ENCODE measurements around the gene DOCK10. TPM values are rescaled to one million over a fixed set of nuclear protein-coding genes. Genes with fewer than 3 reads are reported as not detected.

DOCK10 gene
- total RNA-seq, 1 donor from 2014 or later = 14.3 TPM

DNA sequence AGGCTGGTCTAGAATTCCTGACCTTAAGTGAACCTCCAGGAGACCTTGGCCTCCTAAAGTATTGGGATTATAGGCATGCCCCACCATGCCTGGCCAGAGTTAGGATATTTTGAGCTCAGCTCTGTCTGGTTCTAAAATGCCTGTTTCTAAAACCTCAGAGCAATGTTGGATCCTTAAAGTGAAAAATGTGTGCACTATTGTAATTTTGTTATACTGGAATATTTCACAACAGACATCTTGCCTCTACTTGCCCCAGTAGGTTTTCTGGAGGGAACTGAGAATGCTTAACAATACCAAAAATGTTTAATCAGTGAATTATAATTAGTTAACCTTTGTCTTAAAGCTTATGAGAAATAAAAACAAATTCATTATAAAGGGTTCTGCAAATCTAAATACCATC, 181.5 kb downstream of the DOCK10 start:
- Mint-ChIP-seq H3K36me3 (ENCODE audit: low read depth) (peaks cover 2% of the 10 kb centered on the region), H3K4me3 (ENCODE audit: unreplicated experiment) (no peak overlapping the region), H3K9me3 (ENCODE audit: low read depth) (no peaks in the 10 kb centered on the region), H3K4me1 (ENCODE audit: low read depth) (peaks cover 4% of the 10 kb centered on the region), H3K27ac (ENCODE audit: unreplicated experiment) (no peak overlapping the region), H3K27me3 (ENCODE audit: low read depth) (no peaks in the 10 kb centered on the region)
- TF ChIP-seq, protein P1, sequence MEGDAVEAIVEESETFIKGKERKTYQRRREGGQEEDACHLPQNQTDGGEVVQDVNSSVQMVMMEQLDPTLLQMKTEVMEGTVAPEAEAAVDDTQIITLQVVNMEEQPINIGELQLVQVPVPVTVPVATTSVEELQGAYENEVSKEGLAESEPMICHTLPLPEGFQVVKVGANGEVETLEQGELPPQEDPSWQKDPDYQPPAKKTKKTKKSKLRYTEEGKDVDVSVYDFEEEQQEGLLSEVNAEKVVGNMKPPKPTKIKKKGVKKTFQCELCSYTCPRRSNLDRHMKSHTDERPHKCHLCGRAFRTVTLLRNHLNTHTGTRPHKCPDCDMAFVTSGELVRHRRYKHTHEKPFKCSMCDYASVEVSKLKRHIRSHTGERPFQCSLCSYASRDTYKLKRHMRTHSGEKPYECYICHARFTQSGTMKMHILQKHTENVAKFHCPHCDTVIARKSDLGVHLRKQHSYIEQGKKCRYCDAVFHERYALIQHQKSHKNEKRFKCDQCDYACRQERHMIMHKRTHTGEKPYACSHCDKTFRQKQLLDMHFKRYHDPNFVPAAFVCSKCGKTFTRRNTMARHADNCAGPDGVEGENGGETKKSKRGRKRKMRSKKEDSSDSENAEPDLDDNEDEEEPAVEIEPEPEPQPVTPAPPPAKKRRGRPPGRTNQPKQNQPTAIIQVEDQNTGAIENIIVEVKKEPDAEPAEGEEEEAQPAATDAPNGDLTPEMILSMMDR (IDR thresholded peaks at IDR 0.05) = no peak
- DNase-seq (ENCODE audit: low spot score) = no peak

GRCh38 chr2:224851811-224852210, 190.5 kb downstream of the DOCK10 start:
- DNase-seq (ENCODE audit: low spot score) = no peak
- Mint-ChIP-seq H3K36me3 (ENCODE audit: low read depth) (peaks cover 13% of the 10 kb centered on the region), H3K4me3 (ENCODE audit: unreplicated experiment) (no peak overlapping the region), H3K27ac (ENCODE audit: unreplicated experiment) (no peak overlapping the region), H3K9me3 (ENCODE audit: low read depth) (no peaks in the 10 kb centered on the region), H3K27me3 (ENCODE audit: low read depth) (no peaks in the 10 kb centered on the region), H3K4me1 (ENCODE audit: low read depth) (peaks cover 18% of the 10 kb centered on the region)
- TF ChIP-seq, protein P1 (IDR thresholded peaks at IDR 0.05) = no peak

- Mint-ChIP-seq H3K27me3 (ENCODE audit: low read depth) (no peaks in the 10 kb centered on the region), H3K4me1 (ENCODE audit: low read depth) (peaks cover 18% of the 10 kb centered on the region), H3K36me3 (ENCODE audit: low read depth) (peaks cover 13% of the 10 kb centered on the region), H3K4me3 (ENCODE audit: unreplicated experiment) (no peak overlapping the region), H3K9me3 (ENCODE audit: low read depth) (no peaks in the 10 kb centered on the region), H3K27ac (ENCODE audit: unreplicated experiment) (peak overlapping the region; percentile 10)
- no peak for DNase-seq (ENCODE audit: low spot score)
- TF ChIP-seq, protein P1 (IDR thresholded peaks at IDR 0.05) = no peak
These were observed 192.2 kb downstream of the DOCK10 start for GRCh38 chr2:224850081-224850480.

- Mint-ChIP-seq H3K36me3 (ENCODE audit: low read depth) (peaks cover 14% of the 10 kb centered on the region), H3K9me3 (ENCODE audit: low read depth) (no peaks in the 10 kb centered on the region), H3K4me3 (ENCODE audit: unreplicated experiment) (no peak overlapping the region), H3K4me1 (ENCODE audit: low read depth) (peaks cover 18% of the 10 kb centered on the region), H3K27ac (ENCODE audit: unreplicated experiment) (no peak overlapping the region), H3K27me3 (ENCODE audit: low read depth) (no peaks in the 10 kb centered on the region)
- DNase-seq (ENCODE audit: low spot score) = no peak
- TF ChIP-seq, protein P1 (IDR thresholded peaks at IDR 0.05) = peak; percentile 37
These were observed 193.0 kb downstream of the DOCK10 start for GRCh38 chr2:224849264-224849663.

DNA sequence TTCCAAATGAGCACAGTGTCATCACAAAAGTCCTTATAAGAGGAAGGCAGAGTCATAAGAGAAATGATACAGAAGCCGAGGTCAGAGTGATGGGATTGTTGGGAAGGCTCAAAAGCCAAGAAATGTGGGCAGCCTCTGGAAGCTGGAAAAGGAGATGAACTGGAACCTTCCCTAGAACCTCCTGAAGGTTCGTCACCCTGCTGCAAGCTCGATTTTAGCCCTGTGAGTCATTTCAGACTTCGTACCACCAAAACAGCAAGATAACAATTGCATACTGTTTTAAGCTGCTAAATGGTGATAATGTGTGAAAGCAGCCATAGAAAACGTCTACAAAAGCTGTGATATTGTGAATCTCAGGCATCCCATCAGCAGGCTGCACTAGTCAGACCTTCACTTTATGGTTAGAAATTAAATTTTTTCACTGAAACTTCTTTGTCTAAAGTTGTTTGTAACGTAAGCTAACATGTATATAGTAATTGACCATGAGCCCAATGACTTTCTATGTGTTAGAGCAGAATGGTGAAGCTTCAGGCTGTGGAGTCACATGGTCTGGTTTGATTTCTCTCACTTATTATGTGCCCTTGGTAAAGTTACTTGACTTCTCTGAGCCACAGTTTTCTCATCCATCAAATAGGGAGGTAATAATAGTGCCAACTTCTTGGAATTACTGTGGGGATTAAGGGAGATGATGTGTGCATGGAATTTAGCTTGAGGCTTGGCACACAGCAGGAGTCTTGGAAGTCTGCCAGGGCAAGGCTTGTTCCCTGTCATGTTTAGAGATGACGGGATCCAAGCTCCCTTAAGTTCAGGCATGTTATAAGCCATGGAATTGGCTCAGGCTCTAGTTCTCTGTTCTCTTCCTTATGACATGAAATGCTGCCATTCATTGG, 194.1 kb downstream of the DOCK10 start:
- Mint-ChIP-seq H3K4me1 (ENCODE audit: low read depth) (peaks cover 20% of the 10 kb centered on the region), H3K4me3 (ENCODE audit: unreplicated experiment) (no peak overlapping the region), H3K27ac (ENCODE audit: unreplicated experiment) (no peak overlapping the region), H3K27me3 (ENCODE audit: low read depth) (no peaks in the 10 kb centered on the region), H3K9me3 (ENCODE audit: low read depth) (no peaks in the 10 kb centered on the region), H3K36me3 (ENCODE audit: low read depth) (peaks cover 15% of the 10 kb centered on the region)
- no peak for DNase-seq (ENCODE audit: low spot score)
- TF ChIP-seq, protein P1 (IDR thresholded peaks at IDR 0.05) = no peak
